HG03066 (cell line): Measurements from ENCODE around the gene VAPA.
"Not testable (repeated sequence)": the region's sequence is repeated elsewhere in the genome, so short reads cannot be mapped to it uniquely, and the experiment has no call there.

Experiments
- ATAC-seq: cut with Tn5 transposase; IDR thresholded peaks from one replicate; pipeline ENCODE4 v1.9.1; 2021; ENCODE audit warnings: low read depth; ENCODE audit not compliant: unreplicated experiment

The VAPA gene

GRCh38 chr18:9885170-9886004, 28.4 kb upstream of the VAPA start, which contains the start of gene TXNDC2:
TXNDC2 (plus strand) TSS chr18:9885973; CDS start chr18:9886681, 708 bp downstream.
- ATAC-seq = no peak

GRCh38 chr18:9886005-9886348, 27.8 kb upstream of the VAPA start:
- no peak for ATAC-seq

- no peak for ATAC-seq
Observed at GRCh38 chr18:9887992-9888391, 25.8 kb upstream of the VAPA start.

GRCh38 chr18:9890196-9890595, 23.6 kb upstream of the VAPA start:
- no peak for ATAC-seq

- no peak for ATAC-seq
Observed at GRCh38 chr18:9890957-9891356, 22.9 kb upstream of the VAPA start.

GRCh38 chr18:9891515-9891914, 22.3 kb upstream of the VAPA start:
- not testable (repeated sequence) for ATAC-seq

- ATAC-seq = no peak
Observed at GRCh38 chr18:9894454-9895068, 19.3 kb upstream of the VAPA start.

- ATAC-seq = no peak
Observed at GRCh38 chr18:9897129-9897528, 16.7 kb upstream of the VAPA start.

GRCh38 chr18:9897787-9898291, 16.0 kb upstream of the VAPA start:
- ATAC-seq = not testable (repeated sequence)

GRCh38 chr18:9898792-9899549, 14.8 kb upstream of the VAPA start:
- ATAC-seq = no peak

GRCh38 chr18:9899550-9899930, 14.3 kb upstream of the VAPA start:
- not testable (repeated sequence) for ATAC-seq

- no peak for ATAC-seq
Observed at GRCh38 chr18:9900699-9901098, 13.1 kb upstream of the VAPA start.

- ATAC-seq = no peak
Observed at GRCh38 chr18:9901377-9901776, 12.4 kb upstream of the VAPA start.

- not testable (repeated sequence) for ATAC-seq
Observed at GRCh38 chr18:9902264-9902663, 11.6 kb upstream of the VAPA start.

GRCh38 chr18:9902832-9903231, 11.0 kb upstream of the VAPA start:
- ATAC-seq = no peak

- ATAC-seq = no peak
Observed at GRCh38 chr18:9905401-9905922, 8.4 kb upstream of the VAPA start.

- ATAC-seq = no peak
Observed at GRCh38 chr18:9906481-9906880, 7.3 kb upstream of the VAPA start.

- ATAC-seq = no peak
Observed at GRCh38 chr18:9907867-9908266, 5.9 kb upstream of the VAPA start.

GRCh38 chr18:9910071-9910470, 3.7 kb upstream of the VAPA start:
- no peak for ATAC-seq

- ATAC-seq = no peak
Observed at GRCh38 chr18:9910661-9911060, 3.2 kb upstream of the VAPA start.

GRCh38 chr18:9911226-9911625, 2.6 kb upstream of the VAPA start:
- ATAC-seq = no peak
